ENCODE results near the gene CIAO2B. TPM values are rescaled to one million over a fixed set of nuclear protein-coding genes. Genes with fewer than 3 reads are reported as not detected.
A peak's percentile ranks its signal among the peaks of the same experiment; 100 is the strongest.
"Not testable (repeated sequence)": the region's sequence is repeated elsewhere in the genome, so short reads cannot be mapped to it uniquely, and the experiment has no call there.

Gene CIAO2B
- total and polyA plus RNA-seq, 9 donors = 40.1 to 150 (median 66.7) TPM

GRCh38 chr16:66977341-66978113, 43.3 kb upstream of the CIAO2B start:
- H3K4me3 ChIP-seq = no peak overlapping the region
- H3K9me3 ChIP-seq = no peaks in the 10 kb centered on the region
- no peak for TF ChIP-seq EP300 (IDR thresholded peaks at IDR 0.05)
- TF ChIP-seq POLR2A (IDR thresholded peaks at IDR 0.05) = peak; percentile 34
- peak; percentile 75 to 99 (median 97) for TF ChIP-seq CTCF (IDR thresholded peaks at IDR 0.05)
- H3K27ac ChIP-seq = no peak overlapping the region
- intact Hi-C loops (cut with DNase I) = loop anchor here (1.0 to 10.0 kb wide), 3 partner anchors 177 to 207 kb away; partner anchors contain the start of gene MATCAP1 (in 1 of the 4)
- H3K36me3 ChIP-seq = no peaks in the 10 kb centered on the region
- WGBS, 3 donors = 27% methylated on average over 15 of the region's 15 CpGs
- peak; percentile 87 to 95 (median 93) for DNase-seq
- no peaks in the 10 kb centered on the region for H3K4me1 ChIP-seq (ENCODE audit: insufficient read depth)
- no peaks in the 10 kb centered on the region for H3K27me3 ChIP-seq

GRCh38 chr16:66976746-66977145, 42.5 kb upstream of the CIAO2B start:
- H3K9me3 ChIP-seq = no peaks in the 10 kb centered on the region
- 58 to 61% (median 60%) methylated on average over 13 of the region's 13 CpGs for WGBS, 3 donors
- H3K4me1 ChIP-seq (ENCODE audit: insufficient read depth) = no peaks in the 10 kb centered on the region
- no peak overlapping the region for H3K27ac ChIP-seq
- no peak overlapping the region for H3K4me3 ChIP-seq
- intact Hi-C loops (cut with DNase I) = loop anchor here (2.0 to 10.0 kb wide), 2 partner anchors 178 to 208 kb away; partner anchors contain the start of gene MATCAP1 (in 1 of the 4)
- no peaks in the 10 kb centered on the region for H3K27me3 ChIP-seq
- TF ChIP-seq CTCF (IDR thresholded peaks at IDR 0.05) = no peak
- no peak for TF ChIP-seq POLR2A (IDR thresholded peaks at IDR 0.05)
- TF ChIP-seq EP300 (IDR thresholded peaks at IDR 0.05) = no peak
- no peak for DNase-seq
- no peaks in the 10 kb centered on the region for H3K36me3 ChIP-seq

GRCh38 chr16:66975302-66975893, 41.2 kb upstream of the CIAO2B start:
- 64 to 75% (median 74%) methylated on average over 14 of the region's 14 CpGs for WGBS, 3 donors

GRCh38 chr16:66974932-66975246, 40.7 kb upstream of the CIAO2B start:
- H3K27me3 ChIP-seq; DNase-seq; H3K36me3 ChIP-seq; H3K9me3 ChIP-seq; H3K27ac ChIP-seq; H3K4me3 ChIP-seq; H3K4me1 ChIP-seq (ENCODE audit: insufficient read depth): not testable (repeated sequence)
- intact Hi-C loops (cut with DNase I) = loop anchor here in 1 of 4 donors (10.0 kb wide), 1 partner anchor 210 kb away; the partner anchor contains the start of gene MATCAP1
- WGBS, 3 donors = 30 to 35% (median 31%) methylated on average over 11 of the region's 11 CpGs

More at GRCh38 chr16:66975302-66975893, 41.2 kb upstream of the CIAO2B start:
- no peak overlapping the region for H3K4me3 ChIP-seq
- H3K9me3 ChIP-seq = no peaks in the 10 kb centered on the region
- H3K36me3 ChIP-seq = no peaks in the 10 kb centered on the region
- H3K27ac ChIP-seq = no peak overlapping the region
- DNase-seq = no peak
- no peaks in the 10 kb centered on the region for H3K27me3 ChIP-seq
- no peaks in the 10 kb centered on the region for H3K4me1 ChIP-seq (ENCODE audit: insufficient read depth)
- intact Hi-C loops (cut with DNase I) = loop anchor here in 1 of 4 donors (10.0 kb wide), 1 partner anchor 209 kb away; the partner anchor contains the start of gene MATCAP1
- TF ChIP-seq EP300 (IDR thresholded peaks at IDR 0.05) (no peak), POLR2A (IDR thresholded peaks at IDR 0.05) (no peak), CTCF (IDR thresholded peaks at IDR 0.05) (no peak)

GRCh38 chr16:66974156-66974931, 40.1 kb upstream of the CIAO2B start:
- H3K4me3 ChIP-seq; H3K36me3 ChIP-seq; DNase-seq; H3K27me3 ChIP-seq; H3K9me3 ChIP-seq; H3K27ac ChIP-seq; H3K4me1 ChIP-seq (ENCODE audit: insufficient read depth): not testable (repeated sequence)
- intact Hi-C loops (cut with DNase I) = loop anchor here in 1 of 4 donors (10.0 kb wide), 1 partner anchor 210 kb away; the partner anchor contains the start of gene MATCAP1
- WGBS, 3 donors = 89 to 94% (median 92%) methylated on average over 18 to 32 of the region's 32 CpGs

Data from ovary (tissue), 9 donors.